COR-L47 (cell line): ENCODE data around the gene PPP1R13B.

Source experiments
- DNase-seq: peaks from one replicate; lab custom pipeline; 2025; lab: John Stamatoyannopoulos, UW

Gene PPP1R13B

DNA sequence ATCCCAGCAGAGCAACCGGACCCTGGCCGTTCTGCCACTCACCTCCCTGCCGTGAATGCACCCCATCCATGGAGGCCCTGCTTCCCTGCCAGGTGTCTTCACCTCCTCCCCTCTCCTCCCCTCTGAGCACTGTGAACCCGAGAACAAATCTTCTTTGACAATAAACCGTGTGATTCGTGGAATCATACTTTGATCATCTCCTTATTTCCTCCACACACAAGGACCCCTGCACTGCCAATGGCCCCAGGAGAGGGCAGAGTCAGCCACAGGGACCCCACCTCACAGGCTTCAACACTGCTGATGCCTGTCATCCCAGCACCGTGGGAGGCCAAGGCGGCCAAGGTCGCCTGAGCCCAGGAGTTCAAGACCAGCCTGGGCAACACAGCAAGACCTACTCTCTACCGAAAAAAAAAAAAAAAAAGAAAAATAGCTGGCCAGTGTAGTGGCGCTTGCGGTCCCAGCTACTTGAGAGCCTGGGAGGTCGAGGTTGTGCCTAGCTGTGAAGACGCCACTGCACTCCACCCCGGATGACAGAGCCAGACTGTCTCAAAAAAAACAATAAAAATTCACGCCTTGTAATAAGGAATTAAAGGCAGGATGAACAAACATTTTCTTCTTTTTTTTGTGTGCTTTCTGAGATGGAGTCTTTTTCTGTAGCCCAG, 133.2 kb downstream of the PPP1R13B start:
- no peak for DNase-seq

DNA sequence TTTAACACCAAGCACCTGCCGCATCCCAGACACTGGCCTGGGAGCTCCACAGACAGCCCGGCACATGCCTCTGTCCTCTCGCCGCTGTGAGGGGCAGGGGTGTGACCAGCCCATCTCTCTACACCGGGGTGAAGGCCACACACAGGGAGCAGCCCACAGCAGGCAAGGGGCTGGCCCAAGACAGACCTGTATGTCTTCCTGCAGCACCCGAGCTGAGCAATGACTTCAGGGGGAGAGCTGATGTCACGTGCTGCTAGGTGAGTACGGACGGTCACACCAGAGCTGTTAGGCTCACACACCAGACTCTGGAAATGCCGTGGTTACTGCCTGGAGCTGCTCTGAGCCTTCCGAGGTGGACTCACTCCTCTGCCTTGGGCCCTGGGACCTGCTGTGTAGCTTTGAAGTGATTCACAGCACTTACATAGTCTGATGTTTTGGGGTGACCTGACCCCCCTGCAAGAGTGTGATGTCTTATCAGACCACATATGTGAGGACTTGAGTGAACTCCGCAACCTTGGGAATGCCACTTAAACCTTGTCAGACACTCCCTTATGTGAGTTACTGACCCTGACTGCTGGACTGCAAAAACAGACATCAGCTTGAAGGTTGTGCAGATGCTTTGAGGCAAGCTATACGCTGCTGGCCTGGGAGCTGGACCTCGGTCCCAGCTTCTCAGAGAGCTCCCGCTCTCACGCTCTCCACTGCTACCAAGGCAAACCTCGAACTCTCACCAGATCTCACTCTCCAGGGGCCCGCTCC, 133.9 kb downstream of the PPP1R13B start:
- DNase-seq, result no peak

GRCh38 chr14:103712633-103713247, 134.6 kb downstream of the PPP1R13B start:
- DNase-seq, result no peak

DNA sequence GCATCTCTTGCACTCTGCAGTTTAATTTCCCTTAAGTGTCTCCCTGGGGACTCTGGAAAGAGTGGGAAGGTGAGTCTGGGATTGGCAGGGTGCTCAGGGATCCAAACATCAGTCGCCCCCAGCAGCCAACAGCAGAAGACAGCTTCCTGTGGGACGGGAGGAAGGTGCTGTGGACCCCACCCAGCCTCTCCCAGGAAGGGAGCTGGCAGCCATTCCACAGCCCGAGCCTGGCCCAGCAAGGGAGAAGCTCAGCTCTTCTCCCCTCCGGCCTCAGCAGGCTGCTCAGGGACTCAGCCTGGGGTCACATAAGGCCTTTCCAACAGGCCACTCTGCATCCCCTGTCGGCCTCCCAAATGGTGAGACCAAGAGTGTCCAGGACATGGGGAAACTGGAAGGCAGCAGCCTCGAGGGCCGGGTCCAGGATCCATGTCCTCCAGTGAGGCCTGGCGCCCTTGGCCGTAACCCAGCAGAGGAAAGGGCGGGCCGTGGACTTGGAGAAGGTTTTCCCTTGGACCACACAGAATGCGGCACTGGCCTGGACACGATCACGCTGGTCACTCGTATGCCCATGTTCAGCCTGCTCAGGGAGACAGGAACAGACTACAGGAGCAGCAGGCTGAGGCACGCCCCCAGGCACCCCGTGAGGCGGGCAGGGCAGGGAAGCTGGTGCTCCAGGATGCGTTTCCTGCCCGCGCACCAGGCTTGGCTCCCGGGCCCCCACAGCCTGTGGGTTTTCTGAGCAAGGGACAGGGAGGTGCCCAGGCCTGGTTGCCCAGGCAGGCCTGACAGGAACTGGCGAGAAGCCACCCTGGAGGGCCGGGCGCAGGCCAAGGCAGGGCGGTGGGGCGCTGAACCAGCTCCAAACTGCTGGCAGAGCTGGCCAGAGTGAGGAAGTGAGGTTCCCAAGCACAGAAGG, 135.6 kb downstream of the PPP1R13B start:
- peak; percentile 70 for DNase-seq

DNA sequence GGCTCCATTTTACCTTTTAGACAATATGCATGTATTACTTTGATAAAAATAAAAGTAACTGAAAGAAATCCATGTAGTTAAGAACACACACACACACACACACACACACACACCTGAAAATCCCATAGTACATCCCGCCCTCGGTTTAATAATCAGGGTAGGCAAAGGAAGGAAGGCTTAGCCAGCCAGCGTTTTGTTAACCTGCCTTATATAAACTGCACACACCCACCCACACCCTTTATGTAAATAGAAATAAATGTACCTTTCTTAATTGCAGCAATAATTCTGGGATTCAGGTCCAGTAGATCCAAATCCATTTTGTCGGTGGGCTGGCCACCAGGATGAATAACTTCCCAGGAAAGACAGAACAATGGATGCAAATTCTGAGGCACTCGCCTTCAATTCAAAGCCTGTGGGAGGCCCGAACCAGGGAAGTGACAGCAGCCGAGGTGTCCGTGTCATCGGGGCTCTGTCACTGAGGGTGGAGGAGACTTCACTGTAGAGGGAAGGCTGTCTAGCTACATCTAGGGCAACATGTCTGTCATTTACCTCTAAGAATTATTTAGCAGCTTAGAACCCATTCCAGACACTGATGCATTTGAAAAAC, 136.5 kb downstream of the PPP1R13B start:
- peak; percentile 28 for DNase-seq

DNA sequence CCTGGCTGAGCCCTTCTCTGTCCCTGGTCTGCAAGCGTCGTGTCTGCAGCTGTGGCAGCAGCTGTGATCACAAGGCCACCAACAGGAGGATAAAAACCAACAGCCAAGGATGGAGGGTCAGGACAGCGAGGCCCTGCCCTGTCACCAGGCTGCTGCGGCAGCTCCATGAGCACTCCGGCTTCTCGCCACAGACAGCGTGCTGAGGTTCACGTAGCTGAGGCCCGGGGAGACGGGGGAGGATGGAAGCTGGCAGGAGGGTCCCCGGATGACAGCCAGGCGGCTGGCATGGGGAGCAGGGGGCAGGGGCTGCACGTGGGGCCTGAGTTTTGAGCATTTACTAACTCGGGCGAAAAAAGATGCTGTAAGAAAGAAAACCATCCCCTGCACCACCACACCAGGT, 137.6 kb downstream of the PPP1R13B start:
- no peak for DNase-seq

DNA sequence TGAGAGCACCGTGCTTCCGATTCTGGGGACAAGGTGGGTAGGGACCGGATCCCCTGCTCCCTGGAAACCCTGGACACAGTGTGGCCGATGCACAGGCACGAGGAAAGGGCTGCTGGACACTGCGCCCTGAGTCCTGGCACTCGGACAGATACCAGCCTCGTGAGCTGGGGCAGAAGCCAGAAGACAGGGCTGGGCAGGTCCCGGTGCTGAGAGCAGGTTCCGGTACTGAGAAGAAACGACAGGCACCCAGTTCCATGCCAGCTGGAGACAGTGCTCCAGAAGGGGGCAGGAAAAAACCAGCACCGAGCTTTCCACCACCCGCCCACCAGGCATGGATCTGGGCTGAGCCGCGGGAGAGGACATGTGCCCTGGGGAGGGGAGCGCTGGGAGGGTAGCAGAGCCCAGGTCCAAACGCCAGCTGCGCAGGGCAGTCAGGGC, 138.6 kb downstream of the PPP1R13B start:
- DNase-seq, result no peak

DNA sequence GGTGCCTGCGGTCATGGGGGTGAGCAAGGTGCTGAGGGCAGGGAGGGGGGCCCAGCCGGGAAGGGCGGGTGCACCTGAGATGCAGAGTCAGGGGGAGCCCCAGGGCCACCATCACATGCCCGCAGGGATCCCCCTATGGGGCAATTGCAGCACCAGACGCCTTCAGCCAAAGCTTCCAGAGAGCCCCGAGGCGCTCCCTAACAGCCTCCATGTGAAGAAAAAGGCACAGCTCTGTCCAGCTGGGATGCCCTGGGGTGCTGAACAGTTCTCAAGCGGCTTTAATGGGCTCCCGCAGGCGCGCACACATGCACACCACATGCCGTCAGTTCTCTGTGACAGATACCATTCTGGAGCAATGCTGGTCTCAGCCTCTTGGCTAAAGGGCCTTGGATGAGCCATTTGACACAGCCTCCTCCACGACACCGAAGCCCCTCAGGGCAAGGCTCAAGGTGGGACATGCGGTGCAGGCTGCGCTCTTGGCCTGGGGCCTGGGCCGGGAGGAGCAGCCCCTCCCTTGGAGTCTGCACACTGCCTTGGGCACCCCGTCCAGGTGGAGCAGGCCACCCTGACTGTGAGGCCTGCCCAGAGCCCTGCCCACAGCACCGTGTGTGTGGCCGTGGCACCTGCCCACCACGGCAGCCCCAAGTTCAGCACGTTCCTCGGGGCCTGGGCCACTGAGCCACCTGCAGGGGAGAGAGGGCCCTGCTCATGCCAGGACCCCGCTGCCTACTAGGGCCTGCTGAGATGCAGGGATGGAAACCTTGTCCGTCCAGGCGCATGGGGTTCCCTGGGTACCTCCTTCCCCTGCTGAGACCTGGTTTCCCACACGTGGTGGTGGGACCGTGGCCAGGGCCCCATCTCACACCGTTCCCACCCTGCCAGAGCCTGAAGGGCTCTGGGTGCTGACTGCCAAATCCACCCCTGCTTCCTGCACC, 139.8 kb downstream of the PPP1R13B start:
- no peak for DNase-seq

- DNase-seq, result no peak
These were observed 140.6 kb downstream of the PPP1R13B start for GRCh38 chr14:103706551-103707328.

GRCh38 chr14:103705504-103706284, 141.7 kb downstream of the PPP1R13B start:
- DNase-seq, result no peak

- no peak for DNase-seq
These were observed 142.3 kb downstream of the PPP1R13B start for GRCh38 chr14:103705118-103705503.

DNA sequence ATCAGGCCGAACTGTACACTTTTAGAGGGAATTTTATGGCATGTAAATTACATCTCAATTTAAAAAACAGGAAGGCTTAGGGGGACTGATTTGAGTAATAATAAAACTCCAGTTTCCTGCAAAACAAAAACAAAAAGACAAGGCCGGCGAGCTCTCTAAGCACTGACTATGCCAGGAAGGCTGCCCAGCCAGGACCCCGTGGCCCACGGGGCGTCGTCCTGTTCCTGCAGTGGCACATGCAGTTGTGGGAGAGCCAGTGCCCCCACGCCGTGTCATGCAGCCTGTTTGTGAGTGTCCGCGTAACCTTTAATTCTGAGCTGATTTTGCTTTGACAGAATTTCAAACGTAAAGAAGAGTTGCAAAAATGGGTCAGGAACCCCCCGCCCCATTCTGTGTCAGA, 142.7 kb downstream of the PPP1R13B start:
- DNase-seq, result no peak

- no peak for DNase-seq
These were observed 143.7 kb downstream of the PPP1R13B start for GRCh38 chr14:103703433-103704385.

DNA sequence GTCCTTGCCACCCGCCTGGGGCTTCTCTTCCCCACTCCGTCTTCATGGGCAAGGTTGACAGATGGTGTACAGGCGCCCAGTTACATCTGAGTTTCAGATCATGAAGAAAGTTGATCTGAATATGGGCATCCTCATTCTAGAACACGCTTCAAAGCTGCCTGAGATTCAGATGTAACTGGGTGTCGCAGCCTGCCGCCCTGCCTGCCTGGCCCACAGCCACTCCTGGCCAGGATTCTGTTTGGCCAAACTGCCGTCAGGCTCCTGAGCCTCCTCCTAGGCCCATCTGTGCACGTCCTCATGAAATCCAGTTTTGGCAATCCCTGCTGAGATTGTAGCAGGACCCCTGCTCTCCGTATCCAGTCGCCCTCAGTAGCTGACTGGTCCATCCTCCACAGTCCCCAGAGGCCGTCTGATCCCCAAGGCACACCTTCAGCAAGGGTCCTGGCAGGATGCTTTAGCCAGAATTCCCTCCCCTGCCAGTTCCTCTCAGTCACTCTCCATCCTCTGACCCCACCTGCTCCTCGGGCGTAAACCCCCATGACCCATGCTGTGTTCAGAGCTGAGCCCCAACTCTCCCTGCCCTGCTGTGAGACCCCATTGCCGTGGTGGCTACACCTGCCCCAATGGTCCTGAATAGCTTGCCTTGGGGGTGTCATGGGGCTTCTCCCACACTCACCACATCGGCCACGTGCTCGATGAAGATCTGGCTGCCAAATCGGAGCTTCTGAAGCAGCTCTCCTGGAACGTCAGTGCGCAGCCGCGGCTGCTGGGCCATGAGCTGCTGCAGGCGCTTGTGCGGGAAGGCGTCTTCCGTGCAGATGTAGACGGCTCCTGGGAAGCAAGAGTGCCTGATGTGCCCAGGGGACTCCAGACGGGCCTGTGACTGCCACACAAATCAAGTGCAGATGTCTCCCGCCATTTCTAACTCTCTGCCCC, 144.6 kb downstream of the PPP1R13B start:
- DNase-seq, result no peak

GRCh38 chr14:103702095-103702494, 145.3 kb downstream of the PPP1R13B start:
- DNase-seq, result no peak

DNA sequence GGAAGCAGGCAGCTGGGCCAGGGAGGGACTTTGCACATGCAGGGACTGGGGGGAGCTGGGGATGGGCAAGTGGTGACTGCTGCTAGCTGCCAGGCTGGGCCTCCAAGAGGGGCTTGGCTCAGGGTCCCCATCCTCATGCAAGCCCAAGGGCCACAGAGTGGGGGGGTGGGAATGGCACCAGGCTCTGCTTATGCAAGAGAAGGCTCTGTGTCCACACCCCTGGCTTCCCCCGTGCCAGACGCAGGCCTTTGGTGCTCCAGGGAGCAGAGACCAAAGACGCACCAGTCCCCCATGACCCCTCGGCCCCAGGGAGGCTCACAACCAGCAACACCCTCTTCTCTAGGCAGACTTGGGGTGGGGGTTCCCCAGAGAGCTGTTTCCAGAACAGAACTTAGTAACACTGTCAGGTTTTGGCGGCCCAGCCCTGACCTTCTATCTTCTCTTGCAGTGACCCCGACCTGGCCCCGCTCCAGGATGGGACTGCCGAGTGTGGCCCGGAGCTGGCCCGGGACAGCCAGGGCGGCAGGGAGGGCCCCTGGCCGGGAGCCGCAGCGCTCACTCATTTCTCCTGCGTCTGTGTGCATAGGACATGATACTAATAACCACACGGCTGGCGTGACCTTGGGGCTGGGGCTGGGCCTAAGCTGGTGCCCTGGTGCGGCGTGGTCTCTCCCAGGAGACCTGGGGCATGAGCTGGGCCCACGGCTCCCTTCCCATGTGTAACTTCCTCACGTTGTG, 146.5 kb downstream of the PPP1R13B start:
- DNase-seq, result no peak
